Activated CD8-positive, alpha-beta memory T cell treated with anti-CD3 and anti-CD28 coated beads for 48 hours (primary cell): ENCODE measurements around the gene C5orf22.
A peak's percentile ranks its signal among the peaks of the same experiment; 100 is the strongest.
"Not testable (repeated sequence)": the region's sequence is repeated elsewhere in the genome, so short reads cannot be mapped to it uniquely, and the experiment has no call there.

Source experiments
- DNase-seq, 3 experiments: peaks; one replicate each; pipeline ENCODE4 v3.0.0-alpha.2; 2020; ENCODE audit warnings: low read depth in 2 of 3, low spot score in 2 of 3

C5orf22 gene

GRCh38 chr5:31531888-31532547, at the start of gene C5orf22, which contains the start of gene DROSHA:
TSS of gene C5orf22 (plus strand) at chr5:31532301. CDS start at chr5:31532393, 92 bp downstream.
TSS of gene DROSHA (minus strand) at chr5:31532093. CDS start at chr5:31529059, 3,034 bp downstream.
- peak; percentile 78 to 80 (median 79) for DNase-seq

- DNase-seq: no peak
These were observed 46.5 kb upstream of the C5orf22 start for GRCh38 chr5:31485376-31486207.

GRCh38 chr5:31486441-31486840, 45.7 kb upstream of the C5orf22 start:
- no peak for DNase-seq

GRCh38 chr5:31487506-31487905, 44.6 kb upstream of the C5orf22 start:
- DNase-seq: no peak

GRCh38 chr5:31492869-31493268, 39.2 kb upstream of the C5orf22 start:
- no peak for DNase-seq

- DNase-seq: no peak
These were observed 36.8 kb upstream of the C5orf22 start for GRCh38 chr5:31495336-31495735.

- DNase-seq: no peak
These were observed 35.8 kb upstream of the C5orf22 start for GRCh38 chr5:31496301-31496700.

GRCh38 chr5:31496891-31497290, 35.2 kb upstream of the C5orf22 start:
- no peak for DNase-seq

GRCh38 chr5:31500256-31500655, 31.8 kb upstream of the C5orf22 start:
- DNase-seq: no peak

GRCh38 chr5:31502506-31502905, 29.6 kb upstream of the C5orf22 start:
- DNase-seq: no peak

- no peak for DNase-seq
These were observed 27.6 kb upstream of the C5orf22 start for GRCh38 chr5:31504529-31504928.

- no peak for DNase-seq
These were observed 20.8 kb upstream of the C5orf22 start for GRCh38 chr5:31511305-31511704.

GRCh38 chr5:31516802-31517201, 15.3 kb upstream of the C5orf22 start:
- no peak for DNase-seq

GRCh38 chr5:31523041-31523440, 9.1 kb upstream of the C5orf22 start:
- DNase-seq: no peak

- DNase-seq: no peak
These were observed 1.4 kb upstream of the C5orf22 start for GRCh38 chr5:31530541-31531265.

- DNase-seq: no peak
These were observed 586 bp upstream of the C5orf22 start for GRCh38 chr5:31531543-31531887.

- DNase-seq: no peak
These were observed 2.5 kb downstream of the C5orf22 start for GRCh38 chr5:31534527-31535046.

- no peak for DNase-seq
These were observed 4.8 kb downstream of the C5orf22 start for GRCh38 chr5:31536873-31537272.

GRCh38 chr5:31537349-31537748, 5.2 kb downstream of the C5orf22 start:
- no peak for DNase-seq

- DNase-seq: no peak
These were observed 5.8 kb downstream of the C5orf22 start for GRCh38 chr5:31537851-31538250.

GRCh38 chr5:31549114-31549513, 17.0 kb downstream of the C5orf22 start:
- DNase-seq: not testable (repeated sequence)

GRCh38 chr5:31551878-31552277, 19.8 kb downstream of the C5orf22 start:
- DNase-seq: no peak
